Transverse colon (tissue), 4 donors: ENCODE data around the gene DAZAP2. TPM values are rescaled to one million over a fixed set of nuclear protein-coding genes. Genes with fewer than 3 reads are reported as not detected.
"Not testable (repeated sequence)": the region's sequence is repeated elsewhere in the genome, so short reads cannot be mapped to it uniquely, and the experiment has no call there.

ENCODE experiments used
- DNase-seq: peaks from one replicate; pipeline ENCODE4 v3.0.0-alpha.2; 2019
- H3K27ac ChIP-seq, 4 donors: fragments of 200-600 bp; sonication (generic); 2 replicates each; pipeline ENCODE4 v1.5.1; 2016 to 2018; ENCODE audit warnings: inconsistent platforms in 4 of 4
- H3K27me3 ChIP-seq: fragments of 200-600 bp; sonication (generic); 2 replicates; pipeline ENCODE4 v1.5.1; 2017; ENCODE audit warnings: inconsistent platforms
- H3K36me3 ChIP-seq, 4 donors: fragments of 200-600 bp; sonication (generic); 2 replicates each; pipeline ENCODE4 v1.5.1; 2017 to 2019; ENCODE audit warnings: inconsistent platforms in 4 of 4
- H3K4me1 ChIP-seq, 4 donors: fragments of 200-600 bp; sonication (generic); 2 replicates each; pipeline ENCODE4 v1.5.1; 2017 to 2020; ENCODE audit warnings: inconsistent platforms in 4 of 4
- H3K4me3 ChIP-seq, 4 donors: fragments of 200-600 bp; sonication (generic); 1 replicate in 1 of 4; 2 replicates in 3 of 4; pipeline versions ENCODE4 v1.5.1 to v1.6.1; 2017 to 2019; ENCODE audit warnings: inconsistent platforms in 4 of 4
- H3K9me3 ChIP-seq, 2 donors: fragments of 200-600 bp; sonication (generic); 2 replicates each; pipeline ENCODE4 v1.5.1; 2017 to 2019; ENCODE audit warnings: inconsistent platforms in 2 of 2
- EP300 ChIP-seq: sonication (generic); formaldehyde crosslinking; IDR thresholded peaks from one replicate; pipeline ENCODE4 v1.6.1; 2017; ENCODE audit warnings: antibody characterized with exemption, low read depth
- POLR2A ChIP-seq: fragments of 450-650 bp; IDR thresholded peaks from one replicate; pipeline ENCODE4 v1.6.1; 2016; ENCODE audit warnings: antibody characterized with exemption, mild to moderate bottlenecking, moderate library complexity
- POLR2AphosphoS5 ChIP-seq, 3 donors: sonication (generic); formaldehyde crosslinking; IDR thresholded peaks; one replicate each; pipeline ENCODE4 v1.6.1; 2016; ENCODE audit warnings: antibody characterized with exemption in 3 of 3
- WGBS, 2 donors: methylation state at CpG; one replicate each; pipeline ENCODE4 v1.1.5; 2018; ENCODE audit warnings: low coverage in 1 of 2; 5-methylcytosine and 5-hydroxymethylcytosine counted together
- in situ Hi-C, 4 donors: fragments of 200-750 bp; cut with MboI; loops; one replicate each; pipeline versions ENCODE4 v1.15.0 to v1.15.1; 2017; ENCODE audit warnings: low sequenced_read_pairs in 3 of 4, low pct_ligation_motif_present in 1 of 4, low pct_unique_long_range_greater_than_20kb in 1 of 4
- intact Hi-C: fragments of 100-400 bp; cut with DNase I; formaldehyde crosslinking; loops from one replicate; pipeline ENCODE4 v1.15.1; 2023; ENCODE audit warnings: low total_unique reads
- total RNA-seq, 4 donors: library from RNA; depleted of rRNA; stranded (reverse); fragments of >200 nt; gene quantifications; one replicate each; pipeline ENCODE4 v1.1.0, GENCODE V29; 2016
- TF ChIP-seq, protein P1 (sequence below), 5 experiments: fragments of 200-600 bp in 3 of 5; fragments of 450-650 bp in 2 of 5; sonication (generic) in 3 of 5; IDR thresholded peaks; 1 replicate in 2 of 5; 2 replicates in 3 of 5; pipeline ENCODE4 v1.5.1; 2016 to 2017; ENCODE audit warnings: antibody characterized with exemption in 5 of 5, inconsistent platforms in 3 of 5, mild to moderate bottlenecking in 2 of 5, moderate library complexity in 1 of 5

The DAZAP2 gene
- total RNA-seq, 4 donors from 2014 or later, result 106 to 429 (median 233) TPM

DNA sequence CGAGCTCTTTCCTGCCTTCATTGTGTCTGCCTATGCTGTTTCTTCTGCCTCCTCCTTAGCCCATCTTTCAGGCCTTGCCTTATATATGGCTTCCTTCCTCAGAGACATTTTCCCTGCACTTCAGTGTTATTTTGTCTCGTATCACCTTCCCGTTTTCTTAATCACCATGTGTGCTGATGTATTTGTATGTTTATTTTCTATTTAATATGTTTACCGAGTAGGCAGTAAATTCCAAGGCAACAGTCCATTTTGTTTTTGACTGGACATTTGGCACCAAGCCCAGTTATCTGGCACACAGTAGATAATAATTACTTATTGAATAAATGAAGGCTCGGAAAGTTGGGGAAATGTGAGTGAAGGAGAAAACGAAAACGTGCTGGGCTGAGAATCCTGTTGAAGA is 16.2 kb upstream of the DAZAP2 start:
- H3K27ac ChIP-seq, result no peak overlapping the region
- in situ Hi-C loops, result no loop called here
- H3K9me3 ChIP-seq, result no peaks in the 10 kb centered on the region
- no peaks in the 10 kb centered on the region for H3K36me3 ChIP-seq
- H3K27me3 ChIP-seq, result no peaks in the 10 kb centered on the region
- WGBS, 2 donors, result 61 to 74% methylated on average over 5 to 7 of the region's 7 CpGs
- peaks cover 0 to 13% (median 12%) of the 10 kb centered on the region in 4 donors for H3K4me1 ChIP-seq
- no peak for DNase-seq
- intact Hi-C loops, result no loop called here
- TF ChIP-seq POLR2AphosphoS5 (IDR thresholded peaks at IDR 0.05) (no peak), EP300 (no peak), POLR2A (no peak)
- TF ChIP-seq, protein P1, sequence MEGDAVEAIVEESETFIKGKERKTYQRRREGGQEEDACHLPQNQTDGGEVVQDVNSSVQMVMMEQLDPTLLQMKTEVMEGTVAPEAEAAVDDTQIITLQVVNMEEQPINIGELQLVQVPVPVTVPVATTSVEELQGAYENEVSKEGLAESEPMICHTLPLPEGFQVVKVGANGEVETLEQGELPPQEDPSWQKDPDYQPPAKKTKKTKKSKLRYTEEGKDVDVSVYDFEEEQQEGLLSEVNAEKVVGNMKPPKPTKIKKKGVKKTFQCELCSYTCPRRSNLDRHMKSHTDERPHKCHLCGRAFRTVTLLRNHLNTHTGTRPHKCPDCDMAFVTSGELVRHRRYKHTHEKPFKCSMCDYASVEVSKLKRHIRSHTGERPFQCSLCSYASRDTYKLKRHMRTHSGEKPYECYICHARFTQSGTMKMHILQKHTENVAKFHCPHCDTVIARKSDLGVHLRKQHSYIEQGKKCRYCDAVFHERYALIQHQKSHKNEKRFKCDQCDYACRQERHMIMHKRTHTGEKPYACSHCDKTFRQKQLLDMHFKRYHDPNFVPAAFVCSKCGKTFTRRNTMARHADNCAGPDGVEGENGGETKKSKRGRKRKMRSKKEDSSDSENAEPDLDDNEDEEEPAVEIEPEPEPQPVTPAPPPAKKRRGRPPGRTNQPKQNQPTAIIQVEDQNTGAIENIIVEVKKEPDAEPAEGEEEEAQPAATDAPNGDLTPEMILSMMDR (IDR thresholded peaks at IDR 0.05), result no peak
- no peak overlapping the region for H3K4me3 ChIP-seq

DNA sequence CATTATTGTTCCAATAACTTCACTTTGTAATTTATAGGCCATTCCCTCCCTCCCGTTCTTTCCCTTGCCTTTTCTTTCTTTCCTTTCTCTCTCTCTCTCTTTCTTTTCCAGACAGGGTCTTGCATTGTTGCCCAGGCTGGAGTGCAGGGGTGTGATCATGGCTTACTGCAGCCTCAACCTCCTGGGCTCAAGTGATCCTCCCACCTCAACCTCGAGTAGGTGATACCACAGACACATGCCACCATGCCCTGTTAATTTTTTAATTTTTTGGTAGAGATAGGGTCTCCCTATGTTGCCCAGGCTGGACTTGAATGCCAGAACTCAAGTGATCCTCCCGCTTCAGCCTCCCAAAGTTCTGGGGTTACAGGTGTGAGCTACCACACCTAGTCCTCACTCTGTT is 14.0 kb upstream of the DAZAP2 start:
- WGBS, 2 donors, result 87% methylated on average over 3 of the region's 3 CpGs
- Histone ChIP-seq H3K4me1 (peaks cover 0 to under 1% (median 0%) of the 10 kb centered on the region in 4 donors), H3K4me3 (no peak overlapping the region), H3K27ac (no peak overlapping the region), H3K36me3 (no peaks in the 10 kb centered on the region), H3K9me3 (no peaks in the 10 kb centered on the region), H3K27me3 (no peaks in the 10 kb centered on the region)
- in situ Hi-C loops, result no loop called here
- no peak for TF ChIP-seq POLR2AphosphoS5 (IDR thresholded peaks at IDR 0.05)
- no peak for TF ChIP-seq POLR2A
- TF ChIP-seq EP300, result no peak
- TF ChIP-seq, protein P1 (IDR thresholded peaks at IDR 0.05), result no peak
- DNase-seq, result no peak
- intact Hi-C loops, result no loop called here

DNA sequence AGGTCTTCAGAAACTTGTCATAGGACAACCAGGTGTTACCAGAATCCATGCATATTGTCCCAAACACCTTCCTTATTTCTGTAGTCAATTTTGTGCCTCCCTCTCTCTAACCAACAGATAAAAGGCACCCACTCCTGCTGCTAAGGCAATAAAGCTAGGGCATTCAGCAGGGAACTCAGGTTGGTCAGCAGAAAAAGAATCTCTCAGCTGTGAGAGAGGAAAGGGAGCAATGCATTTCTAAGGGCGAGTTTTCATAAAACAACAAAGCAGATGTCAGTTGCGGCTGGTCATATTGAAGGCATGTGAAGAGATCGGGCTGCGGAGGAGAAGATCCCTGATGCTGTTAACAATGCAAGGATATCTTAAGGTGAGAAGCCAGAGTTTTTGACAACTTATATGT is 13.4 kb upstream of the DAZAP2 start:
- no peaks in the 10 kb centered on the region for H3K36me3 ChIP-seq
- in situ Hi-C loops, result no loop called here
- no peaks in the 10 kb centered on the region for H3K9me3 ChIP-seq
- TF ChIP-seq, protein P1 (IDR thresholded peaks at IDR 0.05), result no peak
- no peaks in the 10 kb centered on the region for H3K27me3 ChIP-seq
- 93 to 96% methylated on average over 4 of the region's 4 CpGs for WGBS, 2 donors
- H3K4me1 ChIP-seq, result no peaks in the 10 kb centered on the region
- intact Hi-C loops, result no loop called here
- H3K4me3 ChIP-seq, result no peak overlapping the region
- H3K27ac ChIP-seq, result no peak overlapping the region
- no peak for DNase-seq

DNA sequence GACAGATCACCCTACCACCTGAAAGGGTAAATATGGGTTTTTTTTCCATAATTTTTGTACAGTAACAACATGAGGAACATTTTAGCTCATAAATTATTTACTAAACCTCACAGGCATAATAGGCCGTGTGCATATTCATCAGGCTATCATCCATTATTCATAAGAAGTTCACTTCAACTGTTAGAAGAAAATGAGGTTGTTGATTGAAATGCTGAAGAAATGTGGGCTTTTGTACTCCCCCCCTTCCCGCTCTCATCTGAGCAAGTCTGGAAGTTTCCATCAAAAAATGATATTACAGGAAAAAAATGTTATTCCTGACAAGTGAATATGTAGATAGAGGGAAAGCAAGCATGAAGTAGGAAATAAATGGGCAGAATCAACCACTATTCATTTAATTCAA is 12.9 kb upstream of the DAZAP2 start:
- Histone ChIP-seq H3K27ac (no peak overlapping the region), H3K4me3 (no peak overlapping the region), H3K9me3 (no peaks in the 10 kb centered on the region), H3K4me1 (no peaks in the 10 kb centered on the region), H3K36me3 (no peaks in the 10 kb centered on the region), H3K27me3 (no peaks in the 10 kb centered on the region)
- intact Hi-C loops (no loop called here), in situ Hi-C loops (no loop called here)
- TF ChIP-seq POLR2AphosphoS5 (IDR thresholded peaks at IDR 0.05), result no peak
- TF ChIP-seq, protein P1 (IDR thresholded peaks at IDR 0.05), result no peak
- 94 to 95% methylated on average over 2 of the region's 2 CpGs for WGBS, 2 donors
- no peak for DNase-seq

DNA sequence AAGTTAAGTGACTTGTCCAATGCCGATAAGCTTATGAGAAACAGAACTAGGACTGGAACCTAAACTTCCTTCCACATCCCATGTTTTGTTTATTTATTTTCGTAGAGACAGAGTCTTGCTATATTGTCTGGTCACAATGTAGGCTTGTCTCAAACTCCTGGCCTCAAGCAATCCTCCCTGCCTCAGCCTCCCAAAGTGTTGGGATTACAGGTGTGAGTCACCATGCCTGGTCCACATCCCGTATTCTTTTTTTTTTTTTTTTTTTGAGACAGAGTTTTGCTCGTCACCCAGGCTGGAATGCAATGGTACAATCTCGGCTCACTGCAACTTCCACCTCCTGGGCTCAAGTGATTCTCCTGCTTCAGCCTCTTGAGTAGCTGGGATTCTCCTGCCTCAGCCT is 11.5 kb upstream of the DAZAP2 start:
- DNase-seq, H3K9me3 ChIP-seq, H3K27ac ChIP-seq, H3K36me3 ChIP-seq, H3K27me3 ChIP-seq, intact Hi-C loops, H3K4me1 ChIP-seq, H3K4me3 ChIP-seq, in situ Hi-C loops: not testable (repeated sequence)
- 67 to 83% methylated on average over 3 to 5 of the region's 5 CpGs for WGBS, 2 donors
